IMR-90 (cell line): ENCODE results near the gene MAN1C1. TPM values are rescaled to one million over a fixed set of nuclear protein-coding genes. Genes with fewer than 3 reads are reported as not detected.

Experiments used
- ATAC-seq: fragments of 200-7000 bp; cut with Tn5 transposase; 2 replicates; pipeline ENCODE4 v1.9.1; 2020; ENCODE audit warnings: low read depth, mild to moderate bottlenecking, moderate library complexity
- BruUV-seq: library from RNA; stranded (reverse); fragments of 400-500 nt; replicated peaks from 2 replicates; lab custom pipeline; 2021; lab: Mats Ljungman, UMichigan
- CTCF ChIA-PET: fragments of 300-600 bp; formaldehyde crosslinking; extraction: SDS; loops from one replicate; lab custom pipeline; 2021; ENCODE audit warnings: antibody characterized with exemption; lab: Yijun Ruan, JAX
- POLR2A ChIA-PET: fragments of 300-600 bp; sonication (Branson Sonifier 250); formaldehyde crosslinking; loops from one replicate; lab custom pipeline; 2022; ENCODE audit warnings: antibody characterized with exemption; ENCODE audit not compliant: unreplicated experiment; lab: Charles Lee
- DNase-seq: peaks from one replicate; pipeline ENCODE4 v3.0.0; 2013
- H2AFZ ChIP-seq: replicated peaks from 2 replicates; pipeline ENCODE3; 2013; ENCODE audit warnings: low read length, mild to moderate bottlenecking; ENCODE audit not compliant: poor library complexity
- H2AK5ac ChIP-seq: 2 replicates; pipeline ENCODE4 v1.6.1; 2013; ENCODE audit warnings: low read depth, low read length, inconsistent platforms
- H2AK9ac ChIP-seq: replicated peaks from 2 replicates; pipeline ENCODE3; 2013; ENCODE audit warnings: mild to moderate bottlenecking, low read depth, low read length, moderate library complexity; ENCODE audit not compliant: poor library complexity
- H2BK120ac ChIP-seq: 2 replicates; pipeline ENCODE4 v1.6.1; 2013; ENCODE audit warnings: low read depth, low read length, inconsistent platforms
- H2BK15ac ChIP-seq: 3 replicates; pipeline ENCODE4 v1.6.1; 2013; ENCODE audit warnings: low read depth, low read length, inconsistent platforms
- H2BK20ac ChIP-seq: 2 replicates; pipeline ENCODE4 v1.6.1; 2013; ENCODE audit warnings: low read depth, mild to moderate bottlenecking, inconsistent platforms, low read length, moderate library complexity
- H2BK5ac ChIP-seq: 2 replicates; pipeline ENCODE4 v1.6.1; 2013; ENCODE audit warnings: mild to moderate bottlenecking, low read depth, low read length, inconsistent platforms; ENCODE audit not compliant: poor library complexity, severe bottlenecking
- H3K14ac ChIP-seq: replicated peaks from 2 replicates; pipeline ENCODE4 v1.6.1; 2013; ENCODE audit warnings: low read depth, low read length, inconsistent platforms
- H3K18ac ChIP-seq: 2 replicates; pipeline ENCODE4 v1.6.1; 2013; ENCODE audit warnings: low read depth, low read length, control low read depth
- H3K23ac ChIP-seq: 2 replicates; pipeline ENCODE4 v1.6.1; 2013; ENCODE audit warnings: low read depth, low read length, inconsistent platforms
- H3K27ac ChIP-seq: 2 replicates; pipeline ENCODE4 v1.5.1; 2013; ENCODE audit warnings: mild to moderate bottlenecking, control low read depth, low read length; ENCODE audit not compliant: insufficient read depth
- H3K27me3 ChIP-seq: 2 replicates; pipeline ENCODE4 v1.6.1; 2013; ENCODE audit warnings: low read length; ENCODE audit not compliant: control insufficient read depth, insufficient read depth
- H3K36me3 ChIP-seq: 2 replicates; pipeline ENCODE4 v1.6.1; 2013; ENCODE audit warnings: low read length, mixed read lengths; ENCODE audit not compliant: control insufficient read depth, insufficient read depth
- H3K4ac ChIP-seq: 2 replicates; pipeline ENCODE4 v1.6.1; 2013; ENCODE audit warnings: low read depth, low read length, inconsistent platforms
- H3K4me1 ChIP-seq: 2 replicates; pipeline ENCODE4 v1.6.1; 2013; ENCODE audit warnings: low read length, mixed read lengths; ENCODE audit not compliant: control insufficient read depth, insufficient read depth
- H3K4me2 ChIP-seq: 2 replicates; pipeline ENCODE4 v1.6.1; 2013; ENCODE audit warnings: low read depth, mild to moderate bottlenecking, control low read depth, low read length, moderate library complexity
- H3K4me3 ChIP-seq: 2 replicates; pipeline ENCODE4 v1.5.1; 2013; ENCODE audit warnings: low read depth, mild to moderate bottlenecking, control low read depth, low read length, moderate library complexity; ENCODE audit not compliant: insufficient read depth
- H3K56ac ChIP-seq: 2 replicates; pipeline ENCODE4 v1.6.1; 2013; ENCODE audit warnings: low read length, inconsistent platforms; ENCODE audit not compliant: insufficient read depth; ENCODE audit errors: extremely low read depth
- H3K79me1 ChIP-seq, 2 experiments: 2 replicates each; pipeline ENCODE4 v1.6.1; 2013; ENCODE audit warnings: low read length in 2 of 2, inconsistent platforms in 1 of 2, low read depth in 1 of 2
- H3K9ac ChIP-seq: 2 replicates; pipeline ENCODE4 v1.6.1; 2013; ENCODE audit warnings: low read depth, low read length, control low read depth
- H3K9me1 ChIP-seq: 2 replicates; pipeline ENCODE4 v1.6.1; 2013; ENCODE audit warnings: low read length, inconsistent platforms; ENCODE audit not compliant: insufficient read depth
- H3K9me3 ChIP-seq: 2 replicates; pipeline ENCODE4 v1.6.1; 2013; ENCODE audit warnings: low read length; ENCODE audit not compliant: control insufficient read depth, insufficient read depth
- H4K20me1 ChIP-seq: 2 replicates; pipeline ENCODE4 v1.6.1; 2013; ENCODE audit warnings: low read length, inconsistent platforms; ENCODE audit not compliant: insufficient read depth
- H4K5ac ChIP-seq: 2 replicates; pipeline ENCODE4 v1.6.1; 2013; ENCODE audit warnings: mild to moderate bottlenecking, low read depth, low read length, control low read depth
- H4K8ac ChIP-seq, 2 experiments: 2 replicates each; pipeline ENCODE4 v1.6.1; 2013; ENCODE audit warnings: low read depth in 2 of 2, low read length in 2 of 2, control low read depth in 1 of 2, inconsistent platforms in 1 of 2
- H4K91ac ChIP-seq: 2 replicates; pipeline ENCODE4 v1.6.1; 2013; ENCODE audit warnings: low read depth, low read length, inconsistent platforms; ENCODE audit not compliant: insufficient read depth
- BHLHE40 ChIP-seq: fragments of 150-350 bp; IDR thresholded peaks from 2 replicates; pipeline ENCODE4 v1.6.1; 2016; ENCODE audit warnings: mild to moderate bottlenecking, low read depth, low read length
- CEBPB ChIP-seq: IDR thresholded peaks from 2 replicates; pipeline ENCODE4 v1.6.1; 2012; ENCODE audit warnings: low read depth, low read length, improper control_type of control experiment
- CHD1 ChIP-seq: IDR thresholded peaks from 2 replicates; pipeline ENCODE4 v1.6.1; 2012; ENCODE audit warnings: low read depth, low read length, improper control_type of control experiment
- FOS ChIP-seq: fragments of 150-350 bp; IDR thresholded peaks from 2 replicates; pipeline ENCODE4 v1.6.1; 2016; ENCODE audit warnings: low read depth, low read length
- MAFK ChIP-seq: IDR thresholded peaks from 2 replicates; pipeline ENCODE4 v1.6.1; 2012; ENCODE audit warnings: low read depth, low read length, improper control_type of control experiment
- MAZ ChIP-seq: IDR thresholded peaks from 2 replicates; pipeline ENCODE4 v1.6.1; 2012; ENCODE audit warnings: low read depth, mild to moderate bottlenecking, low read length, improper control_type of control experiment, moderate library complexity, borderline replicate concordance
- MXI1 ChIP-seq: IDR thresholded peaks from 2 replicates; pipeline ENCODE4 v1.6.1; 2012; ENCODE audit warnings: low read depth, mild to moderate bottlenecking, low read length, moderate library complexity, borderline replicate concordance
- NFE2L2 ChIP-seq: fragments of 150-350 bp; IDR thresholded peaks from 2 replicates; pipeline ENCODE4 v1.6.1; 2016; ENCODE audit warnings: low read depth, mild to moderate bottlenecking, low read length
- POLR2A ChIP-seq: IDR thresholded peaks from 2 replicates; pipeline ENCODE4 v1.6.1; 2012; ENCODE audit warnings: mild to moderate bottlenecking, low read depth, low read length
- RAD21 ChIP-seq: IDR thresholded peaks from 2 replicates; pipeline ENCODE4 v1.6.1; 2012; ENCODE audit warnings: low read length, improper control_type of control experiment
- RCOR1 ChIP-seq: IDR thresholded peaks from 2 replicates; pipeline ENCODE4 v1.6.1; 2012; ENCODE audit warnings: mild to moderate bottlenecking, low read length, improper control_type of control experiment; ENCODE audit not compliant: insufficient replicate concordance
- RFX5 ChIP-seq: IDR thresholded peaks from 2 replicates; pipeline ENCODE4 v1.8.0; 2012; ENCODE audit warnings: low read depth, mild to moderate bottlenecking, low read length, moderate library complexity
- SMC3 ChIP-seq: fragments of 150-350 bp; IDR thresholded peaks from 2 replicates; pipeline ENCODE4 v1.6.1; 2016; ENCODE audit warnings: low read depth, mild to moderate bottlenecking, antibody characterized with exemption, low read length, moderate library complexity
- WGBS, 2 experiments: methylation state at CpG; one replicate each; pipeline versions ENCODE4 v1.1.5 to v1.1.7; 2013; ENCODE audit warnings: missing lambda C conversion rate in 2 of 2; ENCODE audit not compliant: insufficient read length in 1 of 2; ENCODE audit errors: extremely low coverage in 2 of 2; 5-methylcytosine and 5-hydroxymethylcytosine counted together
- dilution Hi-C: fragments of 300-500 bp; cut with HindIII; formaldehyde crosslinking; loops from one replicate; pipeline ENCODE4 v1.14.3; 2018; ENCODE audit warnings: low sequenced_read_pairs; ENCODE audit not compliant: unreplicated experiment
- in situ Hi-C: fragments of 300-500 bp; cut with MboI; formaldehyde crosslinking; loops from 3 replicates; pipeline ENCODE4 v1.14.3; 2019; ENCODE audit warnings: low sequenced_read_pairs, inconsistent platforms, mixed read lengths
- intact Hi-C: fragments of 100-400 bp; cut with micrococcal nuclease; formaldehyde crosslinking; loops from 2 replicates; pipeline ENCODE4 v1.10.0; 2022
- polyA plus RNA-seq, 3 experiments: library from polyadenylated mRNA; depleted of rRNA; stranded (reverse); fragments of >200 nt; gene quantifications; 2 replicates each; pipeline ENCODE4 v1.2.3, GENCODE V29; 2012; ENCODE audit warnings: low replicate concordance in 1 of 3
- total RNA-seq: library from RNA; depleted of rRNA; stranded (reverse); fragments of >200 nt; gene quantifications from 2 replicates; pipeline ENCODE4 v1.2.3, GENCODE V29; 2012
- TF ChIP-seq, protein P1 (sequence below): fragments of 150-350 bp; IDR thresholded peaks from 2 replicates; pipeline ENCODE4 v1.6.1; 2016; ENCODE audit warnings: low read depth, mild to moderate bottlenecking, low read length, moderate library complexity, borderline replicate concordance
- TF ChIP-seq, protein P2 (sequence below): conservative IDR thresholded peaks from 2 replicates; pipeline ENCODE4 v1.5.1; 2012; ENCODE audit warnings: mild to moderate bottlenecking, low read depth, low read length, improper control_type of control experiment
- TF ChIP-seq, protein P3 (sequence below): fragments of 150-350 bp; IDR thresholded peaks from 2 replicates; pipeline ENCODE4 v1.6.1; 2017; ENCODE audit warnings: mild to moderate bottlenecking, antibody characterized with exemption, low read length, low read depth

The MAN1C1 gene
- total and polyA plus RNA-seq, 2 of the 4 experiments (the other 2 are of a cell fraction): 3.2 to 11.3 TPM

DNA sequence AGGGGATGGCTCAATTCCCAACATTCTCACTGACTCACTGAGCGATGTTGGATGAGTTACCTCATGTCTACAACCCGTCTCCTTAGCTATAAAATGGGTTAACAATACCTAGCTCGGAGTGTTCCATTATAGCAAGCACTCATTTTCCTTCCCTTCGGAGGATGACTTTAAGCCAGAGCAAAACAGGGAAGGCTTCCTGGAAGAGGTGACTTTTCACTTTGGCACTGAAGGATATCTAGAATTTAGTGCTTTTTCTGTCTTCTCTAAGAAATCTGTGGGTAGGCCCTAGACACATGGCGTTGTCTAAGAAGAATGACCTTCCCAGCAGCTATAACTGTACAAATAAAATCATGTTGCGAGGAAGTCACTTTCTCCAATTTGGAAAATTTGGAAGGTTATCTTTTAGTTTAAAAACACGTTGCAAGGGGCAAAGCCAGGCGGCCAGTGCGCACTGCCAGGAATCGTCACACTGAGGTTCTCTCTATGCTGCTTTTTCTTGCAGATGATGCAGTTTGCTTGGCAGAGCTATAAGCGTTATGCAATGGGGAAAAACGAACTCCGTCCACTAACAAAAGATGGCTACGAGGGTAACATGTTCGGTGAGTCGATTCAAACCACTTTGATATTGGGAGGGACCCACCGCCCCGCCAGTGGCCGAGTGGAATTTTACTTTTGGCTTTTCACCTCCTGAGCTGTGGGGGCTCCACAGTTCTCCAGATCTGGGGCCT is 69.5 kb downstream of the MAN1C1 start:
- no peak overlapping the region for H2BK5ac ChIP-seq
- H3K14ac ChIP-seq: no peak overlapping the region
- DNase-seq: no peak
- peaks cover 16% of the 10 kb centered on the region for H3K4me1 ChIP-seq
- no peaks in the 10 kb centered on the region; the same call in 1 of the 2 replicates for H4K20me1 ChIP-seq
- no peak overlapping the region for H4K91ac ChIP-seq
- no peak overlapping the region for H2AK5ac ChIP-seq
- H3K9ac ChIP-seq: no peak overlapping the region
- WGBS, 2 experiments: 84% methylated on average over 6 of the region's 19 CpGs; no CpG with 5 or more reads in 1 of the 2 experiments
- no peak overlapping the region for H3K27ac ChIP-seq
- in situ Hi-C loops (no loop called here), dilution Hi-C loops (no loop called here), intact Hi-C loops (no loop called here)
- H2AFZ ChIP-seq: no peak overlapping the region
- no peak overlapping the region for H3K4ac ChIP-seq
- H2AK9ac ChIP-seq: no peak overlapping the region
- no peak for ATAC-seq
- no peaks in the 10 kb centered on the region; a peak in 1 of 4 replicates for H3K79me1 ChIP-seq
- H3K56ac ChIP-seq: no peak overlapping the region
- no peak overlapping the region for H2BK15ac ChIP-seq
- H3K4me3 ChIP-seq: no peak overlapping the region
- no peak overlapping the region for H2BK120ac ChIP-seq
- CTCF ChIA-PET: no interaction called here
- H3K36me3 ChIP-seq: peaks cover 6% of the 10 kb centered on the region; the same call in 1 of the 2 replicates
- no peak overlapping the region for H4K8ac ChIP-seq
- no TSS peak for BruUV-seq
- no peak overlapping the region for H3K18ac ChIP-seq
- no peak overlapping the region for H3K4me2 ChIP-seq
- no peaks in the 10 kb centered on the region for H3K27me3 ChIP-seq
- no peak overlapping the region for H3K23ac ChIP-seq
- POLR2A ChIA-PET: no interaction called here
- H4K5ac ChIP-seq: no peak overlapping the region
- no peaks in the 10 kb centered on the region for H3K9me3 ChIP-seq
- H2BK20ac ChIP-seq: no peak overlapping the region
- peaks cover 13% of the 10 kb centered on the region for H3K9me1 ChIP-seq
- TF ChIP-seq CEBPB (no peak), RCOR1 (no peak), MAZ (no peak), RAD21 (no peak), POLR2A (no peak), CHD1 (no peak), RFX5 (no peak), SMC3 (no peak), MAFK (no peak), FOS (no peak), MXI1 (no peak), NFE2L2 (no peak), BHLHE40 (no peak)
- TF ChIP-seq, protein P1, sequence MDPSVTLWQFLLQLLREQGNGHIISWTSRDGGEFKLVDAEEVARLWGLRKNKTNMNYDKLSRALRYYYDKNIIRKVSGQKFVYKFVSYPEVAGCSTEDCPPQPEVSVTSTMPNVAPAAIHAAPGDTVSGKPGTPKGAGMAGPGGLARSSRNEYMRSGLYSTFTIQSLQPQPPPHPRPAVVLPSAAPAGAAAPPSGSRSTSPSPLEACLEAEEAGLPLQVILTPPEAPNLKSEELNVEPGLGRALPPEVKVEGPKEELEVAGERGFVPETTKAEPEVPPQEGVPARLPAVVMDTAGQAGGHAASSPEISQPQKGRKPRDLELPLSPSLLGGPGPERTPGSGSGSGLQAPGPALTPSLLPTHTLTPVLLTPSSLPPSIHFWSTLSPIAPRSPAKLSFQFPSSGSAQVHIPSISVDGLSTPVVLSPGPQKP: no peak
- TF ChIP-seq, protein P2, sequence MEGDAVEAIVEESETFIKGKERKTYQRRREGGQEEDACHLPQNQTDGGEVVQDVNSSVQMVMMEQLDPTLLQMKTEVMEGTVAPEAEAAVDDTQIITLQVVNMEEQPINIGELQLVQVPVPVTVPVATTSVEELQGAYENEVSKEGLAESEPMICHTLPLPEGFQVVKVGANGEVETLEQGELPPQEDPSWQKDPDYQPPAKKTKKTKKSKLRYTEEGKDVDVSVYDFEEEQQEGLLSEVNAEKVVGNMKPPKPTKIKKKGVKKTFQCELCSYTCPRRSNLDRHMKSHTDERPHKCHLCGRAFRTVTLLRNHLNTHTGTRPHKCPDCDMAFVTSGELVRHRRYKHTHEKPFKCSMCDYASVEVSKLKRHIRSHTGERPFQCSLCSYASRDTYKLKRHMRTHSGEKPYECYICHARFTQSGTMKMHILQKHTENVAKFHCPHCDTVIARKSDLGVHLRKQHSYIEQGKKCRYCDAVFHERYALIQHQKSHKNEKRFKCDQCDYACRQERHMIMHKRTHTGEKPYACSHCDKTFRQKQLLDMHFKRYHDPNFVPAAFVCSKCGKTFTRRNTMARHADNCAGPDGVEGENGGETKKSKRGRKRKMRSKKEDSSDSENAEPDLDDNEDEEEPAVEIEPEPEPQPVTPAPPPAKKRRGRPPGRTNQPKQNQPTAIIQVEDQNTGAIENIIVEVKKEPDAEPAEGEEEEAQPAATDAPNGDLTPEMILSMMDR: no peak
- TF ChIP-seq, protein P3, sequence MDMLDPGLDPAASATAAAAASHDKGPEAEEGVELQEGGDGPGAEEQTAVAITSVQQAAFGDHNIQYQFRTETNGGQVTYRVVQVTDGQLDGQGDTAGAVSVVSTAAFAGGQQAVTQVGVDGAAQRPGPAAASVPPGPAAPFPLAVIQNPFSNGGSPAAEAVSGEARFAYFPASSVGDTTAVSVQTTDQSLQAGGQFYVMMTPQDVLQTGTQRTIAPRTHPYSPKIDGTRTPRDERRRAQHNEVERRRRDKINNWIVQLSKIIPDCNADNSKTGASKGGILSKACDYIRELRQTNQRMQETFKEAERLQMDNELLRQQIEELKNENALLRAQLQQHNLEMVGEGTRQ: no peak
